HCT116 (cell line): ENCODE data around the gene RIMBP2.

Experiments
- POLR2A ChIP-seq: IDR thresholded peaks from 2 replicates; pipeline ENCODE4 v1.7.0; 2011; ENCODE audit warnings: borderline replicate concordance; ENCODE audit not compliant: insufficient read depth, insufficient read length; ENCODE audit errors: extremely low read depth
- POLR2AphosphoS5 ChIP-seq: IDR thresholded peaks from 2 replicates; pipeline ENCODE4 v1.6.1; 2011; ENCODE audit warnings: mild to moderate bottlenecking, low read depth, low read length, moderate library complexity
- SIN3A ChIP-seq: IDR thresholded peaks from 2 replicates; pipeline ENCODE4 v1.6.1; 2012; ENCODE audit warnings: low read depth
- ZFX ChIP-seq: fragments of 450-650 bp; IDR thresholded peaks from 2 replicates; pipeline ENCODE4 v1.6.1; 2017

- TF ChIP-seq POLR2A (no peak), POLR2AphosphoS5 (no peak), ZFX (no peak), SIN3A (no peak)
These were observed 21.0 kb downstream of the RIMBP2 start for GRCh38 chr12:130695061-130695460.
